HCT116 (cell line): ENCODE data around the gene SNUPN.

ENCODE experiments used
- POLR2A ChIP-seq: IDR thresholded peaks from 2 replicates; pipeline ENCODE4 v1.7.0; 2011; ENCODE audit warnings: borderline replicate concordance; ENCODE audit not compliant: insufficient read depth, insufficient read length; ENCODE audit errors: extremely low read depth
- TF ChIP-seq, protein P1 (sequence below), 3 experiments: fragments of 200-600 bp in 1 of 3; sonication (generic) in 1 of 3; IDR thresholded peaks in 2 of 3; conservative IDR thresholded peaks in 1 of 3; 2 replicates each; pipeline ENCODE4 v1.5.1; 2012 to 2017; ENCODE audit warnings: low read depth in 2 of 3, low read length in 2 of 3, antibody characterized with exemption in 1 of 3, borderline replicate concordance in 1 of 3, control low read depth in 1 of 3, mild to moderate bottlenecking in 1 of 3, mixed read lengths in 1 of 3, mixed run types in 1 of 3, moderate library complexity in 1 of 3; ENCODE audit not compliant: insufficient read depth in 1 of 3

DNA sequence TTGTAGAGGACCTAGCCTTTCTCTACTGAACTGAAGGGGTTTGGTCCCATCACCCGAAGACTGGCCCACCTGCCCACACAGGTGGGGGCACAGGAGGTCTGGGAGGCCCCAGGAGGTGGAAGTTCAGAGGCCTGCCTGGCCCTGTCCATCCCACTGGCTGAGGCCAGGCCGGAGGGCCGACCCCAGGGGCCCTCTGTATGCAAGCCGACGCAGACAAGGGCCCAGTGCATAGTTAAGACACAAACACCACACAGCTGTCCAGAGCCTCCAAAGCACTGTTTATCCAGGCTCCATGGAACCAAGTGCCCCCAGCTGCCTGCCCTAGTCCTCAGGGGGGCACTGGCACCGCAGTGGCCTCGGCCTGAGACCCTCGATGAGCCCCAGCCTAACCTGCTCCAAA is 48.8 kb upstream of the SNUPN start:
- no peak for TF ChIP-seq POLR2A
- TF ChIP-seq, protein P1, sequence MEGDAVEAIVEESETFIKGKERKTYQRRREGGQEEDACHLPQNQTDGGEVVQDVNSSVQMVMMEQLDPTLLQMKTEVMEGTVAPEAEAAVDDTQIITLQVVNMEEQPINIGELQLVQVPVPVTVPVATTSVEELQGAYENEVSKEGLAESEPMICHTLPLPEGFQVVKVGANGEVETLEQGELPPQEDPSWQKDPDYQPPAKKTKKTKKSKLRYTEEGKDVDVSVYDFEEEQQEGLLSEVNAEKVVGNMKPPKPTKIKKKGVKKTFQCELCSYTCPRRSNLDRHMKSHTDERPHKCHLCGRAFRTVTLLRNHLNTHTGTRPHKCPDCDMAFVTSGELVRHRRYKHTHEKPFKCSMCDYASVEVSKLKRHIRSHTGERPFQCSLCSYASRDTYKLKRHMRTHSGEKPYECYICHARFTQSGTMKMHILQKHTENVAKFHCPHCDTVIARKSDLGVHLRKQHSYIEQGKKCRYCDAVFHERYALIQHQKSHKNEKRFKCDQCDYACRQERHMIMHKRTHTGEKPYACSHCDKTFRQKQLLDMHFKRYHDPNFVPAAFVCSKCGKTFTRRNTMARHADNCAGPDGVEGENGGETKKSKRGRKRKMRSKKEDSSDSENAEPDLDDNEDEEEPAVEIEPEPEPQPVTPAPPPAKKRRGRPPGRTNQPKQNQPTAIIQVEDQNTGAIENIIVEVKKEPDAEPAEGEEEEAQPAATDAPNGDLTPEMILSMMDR (IDR thresholded peaks at IDR 0.05 in 2 of 3, conservative IDR thresholded peaks at IDR 0.05 in 1 of 3; ENCODE audit: borderline replicate concordance in 1 of 3, insufficient read depth in 1 of 3, low read depth in 2 of 3, low read length in 2 of 3), result no peak
